H1 (cell line): Measurements from ENCODE around the gene BCAS3.

Experiments used
- BRCA1 ChIP-seq: IDR thresholded peaks from 2 replicates; pipeline ENCODE4 v1.6.1; 2012; ENCODE audit warnings: low read depth, low read length, improper control_type of control experiment
- CTCF ChIP-seq, 3 experiments: IDR thresholded peaks; 1 replicate in 2 of 3; 2 replicates in 1 of 3; pipeline versions ENCODE4 v1.5.1 to v1.6.1; 2011; ENCODE audit warnings: low read length in 3 of 3, mild to moderate bottlenecking in 3 of 3, inconsistent platforms in 2 of 3, low read depth in 1 of 3, moderate library complexity in 1 of 3; ENCODE audit not compliant: insufficient read depth in 1 of 3; ENCODE audit errors: control extremely low read depth in 1 of 3
- EGR1 ChIP-seq: IDR thresholded peaks from 2 replicates; pipeline ENCODE4 v1.6.1; 2011; ENCODE audit warnings: low read depth, low read length, borderline replicate concordance
- KDM1A ChIP-seq: fragments of 200-600, 300-600 bp; sonication (generic); IDR thresholded peaks from 2 replicates; pipeline ENCODE4 v1.7.1; 2016; ENCODE audit warnings: mild to moderate bottlenecking, low read length, borderline replicate concordance
- MAFK ChIP-seq: IDR thresholded peaks from 2 replicates; pipeline ENCODE4 v1.6.1; 2012; ENCODE audit warnings: low read depth, mild to moderate bottlenecking, improper control_type of control experiment, low read length
- MAX ChIP-seq: IDR thresholded peaks from 2 replicates; pipeline ENCODE4 v1.6.1; 2012; ENCODE audit warnings: inconsistent platforms
- POLR2A ChIP-seq, 2 experiments: IDR thresholded peaks; 1 replicate in 1 of 2; 2 replicates in 1 of 2; pipeline ENCODE4 v1.6.1; 2011; ENCODE audit warnings: low read depth in 2 of 2, low read length in 2 of 2, mild to moderate bottlenecking in 2 of 2; ENCODE audit errors: control extremely low read depth in 1 of 2
- POLR2AphosphoS5 ChIP-seq: IDR thresholded peaks from 2 replicates; pipeline ENCODE4 v1.6.1; 2011; ENCODE audit warnings: low read depth, low read length
- SIX5 ChIP-seq: IDR thresholded peaks from 2 replicates; pipeline ENCODE4 v1.6.1; 2011; ENCODE audit warnings: mild to moderate bottlenecking, low read depth, low read length
- SP1 ChIP-seq: IDR thresholded peaks from 2 replicates; pipeline ENCODE4 v1.6.1; 2011; ENCODE audit warnings: low read depth, low read length
- TEAD4 ChIP-seq: IDR thresholded peaks from 2 replicates; pipeline ENCODE4 v1.6.1; 2012; ENCODE audit warnings: low read depth, low read length, inconsistent platforms, mixed read lengths

GRCh38 chr17:60832631-60833030 lies 155.0 kb downstream of the BCAS3 start:
- TF ChIP-seq POLR2AphosphoS5 (no peak), POLR2A (IDR thresholded peaks at IDR 0.05; ENCODE audit: control extremely low read depth in 1 of 2, low read depth in 2 of 2, low read length in 2 of 2) (no peak), CTCF (IDR thresholded peaks at IDR 0.05; ENCODE audit: control extremely low read depth in 1 of 3, insufficient read depth in 1 of 3, low read depth in 1 of 3, low read length in 3 of 3) (no peak), EGR1 (no peak), TEAD4 (no peak), MAFK (no peak), MAX (no peak), KDM1A (no peak), BRCA1 (no peak), SIX5 (no peak), SP1 (no peak)
